Mesothelial cell of epicardium (in vitro differentiated cells): Measurements from ENCODE around the gene DERA. TPM values are rescaled to one million over a fixed set of nuclear protein-coding genes. Genes with fewer than 3 reads are reported as not detected.
"Not testable (repeated sequence)": the region's sequence is repeated elsewhere in the genome, so short reads cannot be mapped to it uniquely, and the experiment has no call there.

Experiments
- DNase-seq, 2 experiments: peaks; one replicate each; pipeline ENCODE4 v3.0.0; 2021; ENCODE audit warnings: low spot score in 2 of 2; ENCODE audit not compliant: unreplicated experiment in 2 of 2
- H3K27ac Mint-ChIP-seq: 2 replicates; pipeline ENCODE4 v1.8.0; 2021; ENCODE audit warnings: mixed read lengths
- H3K27me3 Mint-ChIP-seq: 2 replicates; pipeline ENCODE4 v1.8.0; 2021; ENCODE audit warnings: low read depth, mixed read lengths
- H3K36me3 Mint-ChIP-seq: 2 replicates; pipeline ENCODE4 v1.8.0; 2021; ENCODE audit warnings: mixed read lengths
- H3K4me1 Mint-ChIP-seq: 2 replicates; pipeline ENCODE4 v1.8.0; 2021; ENCODE audit warnings: mixed read lengths
- H3K4me3 Mint-ChIP-seq: 2 replicates; pipeline ENCODE4 v1.8.0; 2021; ENCODE audit warnings: mild to moderate bottlenecking, moderate library complexity, mixed read lengths
- H3K9me3 Mint-ChIP-seq: 2 replicates; pipeline ENCODE4 v1.8.0; 2021; ENCODE audit warnings: mixed read lengths
- total RNA-seq: library from RNA; stranded (reverse); gene quantifications from 3 replicates; pipeline ENCODE4 v1.2.1, GENCODE V29; 2021
- TF ChIP-seq, protein P1 (sequence below): fragments of 200-600 bp; sonication (generic); IDR thresholded peaks from one replicate; pipeline ENCODE4 v1.5.0; 2021; ENCODE audit warnings: antibody characterized with exemption; ENCODE audit not compliant: unreplicated experiment

DERA gene
- total RNA-seq, 1 donor from 2014 or later: 18.4 TPM

DNA sequence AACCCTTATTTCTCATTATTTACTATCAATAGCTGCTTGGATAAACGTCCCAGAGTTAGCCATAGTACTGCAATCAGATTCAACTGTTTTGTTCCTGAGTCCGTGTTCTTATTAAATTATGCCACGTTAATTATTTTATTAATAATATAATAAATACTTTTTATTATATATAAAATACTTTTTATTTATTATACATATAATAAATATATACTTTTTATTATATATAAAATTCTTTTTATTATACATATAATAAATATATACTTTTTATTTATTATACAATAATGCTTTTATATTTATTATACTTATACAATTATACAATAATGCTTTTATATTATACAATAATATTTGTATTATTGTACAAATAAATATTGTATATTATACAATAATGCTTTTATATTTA lies 17.9 kb upstream of the DERA start:
- Mint-ChIP-seq H3K27me3 (no peaks in the 10 kb centered on the region), H3K36me3 (peaks cover 22% of the 10 kb centered on the region), H3K27ac (no peak overlapping the region), H3K4me1 (peaks cover under 1% of the 10 kb centered on the region), H3K4me3 (no peak overlapping the region), H3K9me3 (no peaks in the 10 kb centered on the region)
- no peak for DNase-seq
- TF ChIP-seq, protein P1, sequence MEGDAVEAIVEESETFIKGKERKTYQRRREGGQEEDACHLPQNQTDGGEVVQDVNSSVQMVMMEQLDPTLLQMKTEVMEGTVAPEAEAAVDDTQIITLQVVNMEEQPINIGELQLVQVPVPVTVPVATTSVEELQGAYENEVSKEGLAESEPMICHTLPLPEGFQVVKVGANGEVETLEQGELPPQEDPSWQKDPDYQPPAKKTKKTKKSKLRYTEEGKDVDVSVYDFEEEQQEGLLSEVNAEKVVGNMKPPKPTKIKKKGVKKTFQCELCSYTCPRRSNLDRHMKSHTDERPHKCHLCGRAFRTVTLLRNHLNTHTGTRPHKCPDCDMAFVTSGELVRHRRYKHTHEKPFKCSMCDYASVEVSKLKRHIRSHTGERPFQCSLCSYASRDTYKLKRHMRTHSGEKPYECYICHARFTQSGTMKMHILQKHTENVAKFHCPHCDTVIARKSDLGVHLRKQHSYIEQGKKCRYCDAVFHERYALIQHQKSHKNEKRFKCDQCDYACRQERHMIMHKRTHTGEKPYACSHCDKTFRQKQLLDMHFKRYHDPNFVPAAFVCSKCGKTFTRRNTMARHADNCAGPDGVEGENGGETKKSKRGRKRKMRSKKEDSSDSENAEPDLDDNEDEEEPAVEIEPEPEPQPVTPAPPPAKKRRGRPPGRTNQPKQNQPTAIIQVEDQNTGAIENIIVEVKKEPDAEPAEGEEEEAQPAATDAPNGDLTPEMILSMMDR: no peak

DNA sequence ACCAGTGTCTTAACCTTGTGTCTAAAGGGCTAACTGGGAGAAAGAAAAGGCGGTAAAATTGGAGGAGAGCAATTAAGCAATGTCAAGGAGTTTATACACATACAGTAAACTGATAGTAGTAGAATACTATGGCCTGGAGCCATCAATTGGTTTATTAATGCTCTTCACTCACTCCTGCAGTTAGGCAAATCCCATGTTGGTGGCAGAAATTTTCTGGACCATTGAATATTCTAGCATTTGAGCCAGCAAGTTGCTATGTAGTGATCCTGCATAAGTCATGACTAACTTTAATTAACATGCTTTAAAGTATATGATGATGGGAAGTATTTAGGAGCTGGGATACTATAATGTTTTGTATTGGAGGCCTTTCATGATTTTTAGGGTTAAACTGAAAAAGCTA lies 14.3 kb upstream of the DERA start:
- Mint-ChIP-seq H3K27me3 (no peaks in the 10 kb centered on the region), H3K36me3 (peaks cover 25% of the 10 kb centered on the region), H3K27ac (no peak overlapping the region), H3K4me3 (no peak overlapping the region), H3K4me1 (no peaks in the 10 kb centered on the region), H3K9me3 (no peaks in the 10 kb centered on the region)
- TF ChIP-seq, protein P1: no peak
- no peak for DNase-seq

DNA sequence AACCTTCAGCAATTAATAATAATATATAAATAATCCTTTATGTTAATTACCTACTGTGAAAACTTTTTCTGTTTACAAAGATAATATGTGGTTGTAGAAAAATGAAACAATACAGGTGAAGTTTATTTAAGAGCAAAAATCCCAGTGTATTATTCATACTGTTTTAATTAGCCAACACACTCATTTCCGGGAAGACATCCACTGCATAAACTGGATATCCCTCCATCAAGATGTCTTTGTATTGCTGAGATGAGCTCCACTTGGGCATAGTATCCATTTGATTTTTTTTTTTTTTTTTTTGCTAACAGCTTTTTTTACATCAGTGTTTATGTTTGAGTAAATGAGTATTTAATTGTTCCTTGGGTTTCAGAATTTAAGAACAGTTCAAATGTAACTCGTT lies 13.7 kb upstream of the DERA start:
- Mint-ChIP-seq H3K27me3 (no peaks in the 10 kb centered on the region), H3K36me3 (peaks cover 27% of the 10 kb centered on the region)

DNA sequence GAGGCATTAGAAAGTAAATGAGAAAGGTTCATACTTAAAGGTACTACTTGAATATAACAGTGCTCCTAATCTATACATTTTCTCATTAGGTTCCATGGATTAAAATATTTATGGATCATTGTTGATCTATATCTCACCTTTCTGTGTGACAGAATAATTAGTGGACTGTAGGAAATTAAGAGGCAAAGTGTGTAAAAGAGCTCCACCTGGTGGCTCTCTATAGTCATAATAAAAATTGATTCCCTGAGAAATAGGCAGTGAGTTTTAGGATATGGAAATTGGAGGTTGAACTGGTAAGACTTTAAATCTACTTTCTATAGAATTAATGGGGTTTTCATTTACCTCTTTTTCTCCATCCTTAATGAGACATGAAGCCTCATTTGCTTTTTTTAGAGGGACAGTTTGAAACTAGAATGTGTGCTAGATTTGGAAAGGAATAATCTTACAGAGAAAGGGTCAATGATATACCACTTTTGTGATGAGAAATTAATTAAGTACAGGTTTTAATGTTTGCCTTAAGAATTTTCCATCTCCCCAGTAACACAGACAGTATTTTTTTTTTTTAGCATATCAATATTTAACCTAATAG lies 11.8 kb upstream of the DERA start:
- H3K9me3 Mint-ChIP-seq: no peaks in the 10 kb centered on the region

More for the DNA sequence above, 13.7 kb upstream of the DERA start:
- Mint-ChIP-seq H3K4me3 (no peak overlapping the region), H3K27ac (no peak overlapping the region), H3K9me3 (no peaks in the 10 kb centered on the region), H3K4me1 (no peaks in the 10 kb centered on the region)
- TF ChIP-seq, protein P1: no peak
- no peak for DNase-seq

DNA sequence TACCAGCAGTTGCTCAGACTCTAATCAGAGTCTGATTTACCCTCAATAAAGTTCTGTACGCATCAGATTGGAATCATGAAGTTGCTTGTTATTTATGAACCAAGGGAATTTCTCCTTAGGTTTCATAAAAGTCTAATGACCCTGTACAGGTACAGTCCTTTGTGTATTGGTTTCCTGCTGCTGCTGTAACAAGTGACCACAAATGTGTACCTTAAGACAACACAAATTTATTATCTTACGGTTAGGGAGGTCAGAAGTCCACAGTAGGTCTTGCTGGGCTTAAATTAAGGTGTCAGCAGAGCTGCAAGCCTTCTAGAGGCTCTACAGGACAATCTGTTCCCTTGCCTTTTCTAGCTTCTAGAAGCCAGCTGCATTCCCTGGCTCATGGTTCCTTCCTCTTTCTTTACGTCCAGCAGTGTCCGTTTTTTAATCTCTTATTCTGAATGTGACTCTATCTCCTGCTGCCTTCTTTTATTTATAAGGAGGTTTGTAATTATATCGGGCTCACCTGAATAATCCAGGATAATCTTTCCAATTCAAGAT lies 6.7 kb upstream of the DERA start:
- TF ChIP-seq, protein P1: no peak
- no peaks in the 10 kb centered on the region for H3K9me3 Mint-ChIP-seq
- DNase-seq: no peak
- H3K4me3 Mint-ChIP-seq: no peak overlapping the region
- no peaks in the 10 kb centered on the region for H3K4me1 Mint-ChIP-seq
- peaks cover 24% of the 10 kb centered on the region for H3K36me3 Mint-ChIP-seq
- H3K27ac Mint-ChIP-seq: no peak overlapping the region
- no peaks in the 10 kb centered on the region for H3K27me3 Mint-ChIP-seq

More for the DNA sequence above, 11.8 kb upstream of the DERA start:
- peaks cover 28% of the 10 kb centered on the region for H3K36me3 Mint-ChIP-seq
- no peak overlapping the region for H3K27ac Mint-ChIP-seq
- DNase-seq: no peak
- H3K4me1 Mint-ChIP-seq: no peaks in the 10 kb centered on the region
- H3K27me3 Mint-ChIP-seq: no peaks in the 10 kb centered on the region
- H3K4me3 Mint-ChIP-seq: no peak overlapping the region
- TF ChIP-seq, protein P1: peak; percentile 78

DNA sequence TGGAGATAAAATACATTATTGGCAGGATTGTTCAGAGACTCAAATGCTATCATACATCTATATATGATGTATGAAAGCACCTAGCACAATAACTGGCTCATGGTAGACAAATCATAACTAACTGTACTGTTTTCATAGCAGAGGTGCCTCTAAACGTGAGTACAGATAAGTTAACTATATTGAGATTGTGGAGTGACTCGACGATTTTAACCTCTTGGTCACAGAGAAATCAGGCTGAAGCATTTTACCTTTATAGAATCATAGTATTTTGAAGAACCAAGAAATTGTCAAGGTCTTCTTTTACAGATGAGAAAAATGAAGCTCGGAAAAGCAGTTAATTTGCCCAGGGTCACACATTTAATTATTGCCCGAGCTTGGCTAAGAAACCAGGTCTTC lies 666 bp upstream of the DERA start:
- H3K4me1 Mint-ChIP-seq: peaks cover 21% of the 10 kb centered on the region
- no peaks in the 10 kb centered on the region for H3K36me3 Mint-ChIP-seq
- no peaks in the 10 kb centered on the region for H3K27me3 Mint-ChIP-seq
- DNase-seq: no peak
- no peaks in the 10 kb centered on the region for H3K9me3 Mint-ChIP-seq
- TF ChIP-seq, protein P1: no peak
- H3K4me3 Mint-ChIP-seq: peak overlapping the region; percentile 81
- H3K27ac Mint-ChIP-seq: no peak overlapping the region

DNA sequence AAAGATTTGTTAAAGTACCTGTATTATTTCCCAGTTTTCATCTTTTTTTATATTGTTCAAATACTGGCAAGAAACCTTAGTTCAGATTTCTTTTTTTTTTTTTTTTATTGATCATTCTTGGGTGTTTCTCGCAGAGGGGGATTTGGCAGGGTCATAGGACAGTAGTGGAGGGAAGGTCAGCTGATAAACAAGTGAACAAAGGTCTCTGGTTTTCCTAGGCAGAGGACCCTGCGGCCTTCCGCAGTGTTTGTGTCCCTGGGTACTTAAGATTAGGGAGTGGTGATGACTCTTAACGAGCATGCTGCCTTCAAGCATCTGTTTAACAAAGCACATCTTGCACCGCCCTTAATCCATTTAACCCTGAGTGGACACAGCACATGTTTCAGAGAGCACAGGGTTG lies 799 bp downstream of the DERA start:
- not testable (repeated sequence) for H3K36me3 Mint-ChIP-seq, H3K27me3 Mint-ChIP-seq, H3K9me3 Mint-ChIP-seq, DNase-seq
- H3K27ac Mint-ChIP-seq: peak overlapping the region; percentile 88
- H3K4me1 Mint-ChIP-seq: peaks cover 21% of the 10 kb centered on the region
- peak overlapping the region; percentile 81 for H3K4me3 Mint-ChIP-seq

DNA sequence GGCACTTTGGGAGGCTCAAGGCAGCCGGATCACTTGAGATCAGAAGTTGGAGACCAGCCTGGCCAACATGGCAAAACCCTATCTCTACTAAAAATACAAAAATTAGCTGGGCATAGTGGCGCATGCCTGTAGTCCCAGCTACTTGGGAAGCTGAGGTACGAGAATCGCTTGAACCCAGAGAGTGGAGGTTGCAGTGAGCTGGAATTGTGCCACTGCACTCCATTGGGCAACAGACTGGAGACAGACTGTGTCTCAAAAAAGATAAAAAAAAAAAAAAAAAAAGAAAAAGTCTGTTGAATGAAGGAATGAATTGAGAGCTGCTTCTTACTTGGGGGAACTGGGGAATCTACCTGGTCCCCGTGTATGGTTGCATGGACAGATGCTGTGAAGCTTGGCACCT lies 3.0 kb downstream of the DERA start:
- not testable (repeated sequence) for DNase-seq, H3K9me3 Mint-ChIP-seq, H3K27ac Mint-ChIP-seq, H3K36me3 Mint-ChIP-seq, H3K4me3 Mint-ChIP-seq, H3K27me3 Mint-ChIP-seq
- peaks cover 26% of the 10 kb centered on the region for H3K4me1 Mint-ChIP-seq
